Stimulated activated effector memory CD8-positive, alpha-beta T cell treated with anti-CD3 and anti-CD28 coated beads, Interleukin-12 subunit alpha, Interleukin-12 subunit beta, amount 100 ng/mL, for 72 hours (primary cell): ENCODE measurements around the gene BFSP2.

Experiments used
- ATAC-seq: fragments of 150-1000 bp; cut with Tn5 transposase; 2 replicates; pipeline ENCODE4 v1.10.0; 2021
- DNase-seq, 2 donors: peaks; one replicate each; pipeline ENCODE4 v3.0.0; 2021 to 2022; ENCODE audit warnings: low spot score in 2 of 2
- H3K27ac Mint-ChIP-seq: one replicate; pipeline ENCODE4 v1.8.0; 2022; ENCODE audit warnings: mild to moderate bottlenecking, mixed read lengths
- H3K36me3 Mint-ChIP-seq: one replicate; pipeline ENCODE4 v1.8.0; 2022; ENCODE audit warnings: mild to moderate bottlenecking, mixed read lengths
- H3K4me1 Mint-ChIP-seq: one replicate; pipeline ENCODE4 v1.8.0; 2022; ENCODE audit warnings: mixed read lengths
- H3K4me3 Mint-ChIP-seq: one replicate; pipeline ENCODE4 v1.8.0; 2022; ENCODE audit warnings: mild to moderate bottlenecking, mixed read lengths
- H3K9me3 Mint-ChIP-seq: one replicate; pipeline ENCODE4 v1.8.0; 2022; ENCODE audit warnings: mixed read lengths

Gene BFSP2

DNA sequence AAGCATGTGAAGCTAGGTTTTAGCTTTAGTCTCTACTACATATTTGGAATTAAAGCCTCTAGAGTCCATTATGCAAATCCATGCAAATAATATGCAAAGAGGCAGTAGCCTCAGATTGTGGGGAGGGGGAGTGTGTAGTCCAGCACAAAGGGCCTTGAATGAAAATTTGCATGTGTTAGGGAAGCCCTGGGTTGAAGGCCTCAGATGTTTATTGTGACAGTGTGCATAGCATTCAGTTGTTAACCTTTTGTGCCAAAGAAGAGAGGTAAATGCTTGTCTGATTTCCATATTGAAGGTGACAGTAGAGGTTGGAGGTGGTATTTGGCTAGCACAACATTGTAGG, 24.5 kb upstream of the BFSP2 start:
- no peaks in the 10 kb centered on the region for H3K4me1 Mint-ChIP-seq

DNA sequence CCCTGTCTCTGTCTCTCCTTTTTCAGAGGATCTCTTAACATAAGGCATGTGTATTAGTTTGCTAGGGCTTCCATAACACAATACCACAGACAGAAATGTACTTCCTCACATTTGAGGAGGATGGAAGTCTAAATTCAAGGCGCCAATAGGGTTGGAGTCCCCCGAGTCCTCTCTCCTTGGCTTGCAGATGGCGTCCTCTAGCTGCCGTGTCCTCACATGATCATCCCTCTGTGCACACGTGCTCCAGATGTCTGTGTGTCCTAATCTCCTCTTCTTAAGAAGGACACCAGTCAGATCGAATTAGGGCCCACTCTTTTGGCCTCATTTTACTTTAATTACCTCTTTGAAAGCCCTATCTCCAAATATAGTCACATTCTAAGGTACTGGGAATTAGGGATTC, 23.0 kb upstream of the BFSP2 start:
- Mint-ChIP-seq H3K9me3 (no peaks in the 10 kb centered on the region), H3K36me3 (no peaks in the 10 kb centered on the region), H3K27ac (no peak overlapping the region), H3K4me1 (no peaks in the 10 kb centered on the region), H3K4me3 (no peak overlapping the region)
- ATAC-seq (no peak), DNase-seq (no peak)

More for the DNA sequence above, 24.5 kb upstream of the BFSP2 start:
- no peak for DNase-seq
- H3K9me3 Mint-ChIP-seq = no peaks in the 10 kb centered on the region
- H3K36me3 Mint-ChIP-seq = no peaks in the 10 kb centered on the region
- no peak overlapping the region for H3K27ac Mint-ChIP-seq
- H3K4me3 Mint-ChIP-seq = no peak overlapping the region
- ATAC-seq = no peak

DNA sequence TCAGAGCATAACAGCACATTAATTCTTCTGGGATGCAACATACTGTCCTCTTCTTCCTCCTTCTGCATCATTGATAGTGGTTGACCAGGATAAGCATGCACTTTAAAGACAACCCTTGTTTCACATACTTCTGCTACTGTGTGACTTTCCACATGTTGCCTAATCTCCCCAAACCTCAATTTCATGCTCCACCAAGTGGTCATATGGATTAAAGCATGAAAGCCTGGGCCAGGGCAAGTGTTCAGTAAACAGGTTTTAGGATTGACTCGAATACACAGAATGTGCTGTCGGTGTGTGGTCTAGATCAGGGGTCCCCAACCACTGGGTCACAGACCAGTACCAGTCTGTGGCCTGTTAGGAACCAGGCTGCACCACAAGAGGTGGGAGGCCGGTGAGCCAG, 22.5 kb upstream of the BFSP2 start:
- H3K27ac Mint-ChIP-seq = no peak overlapping the region
- DNase-seq = no peak
- no peak for ATAC-seq
- no peaks in the 10 kb centered on the region for H3K4me1 Mint-ChIP-seq
- H3K9me3 Mint-ChIP-seq = no peaks in the 10 kb centered on the region
- no peak overlapping the region for H3K4me3 Mint-ChIP-seq
- no peaks in the 10 kb centered on the region for H3K36me3 Mint-ChIP-seq

DNA sequence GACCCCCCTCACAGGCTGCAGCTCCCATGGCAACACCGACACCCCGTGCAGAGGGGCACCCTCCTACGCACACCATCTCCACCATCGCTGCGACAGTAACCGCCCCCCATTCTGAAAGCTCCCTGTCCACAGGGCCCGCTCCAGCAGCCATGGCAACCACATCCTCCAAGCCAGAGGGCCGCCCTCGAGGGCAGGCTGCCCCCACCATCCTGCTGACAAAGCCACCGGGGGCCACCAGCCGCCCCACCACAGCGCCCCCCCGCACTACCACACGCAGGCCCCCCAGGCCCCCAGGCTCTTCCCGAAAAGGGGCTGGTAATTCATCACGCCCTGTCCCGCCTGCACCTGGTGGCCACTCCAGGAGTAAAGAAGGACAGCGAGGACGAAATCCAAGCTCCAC, 19.9 kb upstream of the BFSP2 start:
- Mint-ChIP-seq H3K4me3 (no peak overlapping the region), H3K4me1 (no peaks in the 10 kb centered on the region), H3K27ac (no peak overlapping the region), H3K9me3 (no peaks in the 10 kb centered on the region), H3K36me3 (no peaks in the 10 kb centered on the region)
- ATAC-seq = no peak
- DNase-seq = no peak

DNA sequence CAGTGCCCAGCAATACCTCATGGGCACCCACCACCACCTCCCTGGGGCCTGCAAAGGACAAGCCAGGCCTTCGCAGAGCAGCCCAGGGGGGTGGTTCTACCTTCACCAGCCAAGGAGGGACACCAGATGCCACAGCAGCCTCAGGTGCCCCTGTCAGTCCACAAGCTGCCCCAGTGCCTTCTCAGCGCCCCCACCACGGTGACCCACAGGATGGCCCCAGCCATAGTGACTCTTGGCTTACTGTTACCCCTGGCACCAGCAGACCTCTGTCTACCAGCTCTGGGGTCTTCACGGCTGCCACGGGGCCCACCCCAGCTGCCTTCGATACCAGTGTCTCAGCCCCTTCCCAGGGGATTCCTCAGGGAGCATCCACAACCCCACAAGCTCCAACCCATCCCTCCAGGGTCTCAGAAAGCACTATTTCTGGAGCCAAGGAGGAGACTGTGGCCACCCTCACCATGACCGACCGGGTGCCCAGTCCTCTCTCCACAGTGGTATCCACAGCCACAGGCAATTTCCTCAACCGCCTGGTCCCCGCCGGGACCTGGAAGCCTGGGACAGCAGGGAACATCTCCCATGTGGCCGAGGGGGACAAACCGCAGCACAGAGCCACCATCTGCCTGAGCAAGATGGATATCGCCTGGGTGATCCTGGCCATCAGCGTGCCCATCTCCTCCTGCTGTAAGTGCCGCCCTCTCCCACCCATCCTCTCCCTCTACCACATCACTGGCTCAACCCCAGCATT, 19.2 kb upstream of the BFSP2 start:
- no peak for ATAC-seq
- no peak overlapping the region for H3K27ac Mint-ChIP-seq

DNA sequence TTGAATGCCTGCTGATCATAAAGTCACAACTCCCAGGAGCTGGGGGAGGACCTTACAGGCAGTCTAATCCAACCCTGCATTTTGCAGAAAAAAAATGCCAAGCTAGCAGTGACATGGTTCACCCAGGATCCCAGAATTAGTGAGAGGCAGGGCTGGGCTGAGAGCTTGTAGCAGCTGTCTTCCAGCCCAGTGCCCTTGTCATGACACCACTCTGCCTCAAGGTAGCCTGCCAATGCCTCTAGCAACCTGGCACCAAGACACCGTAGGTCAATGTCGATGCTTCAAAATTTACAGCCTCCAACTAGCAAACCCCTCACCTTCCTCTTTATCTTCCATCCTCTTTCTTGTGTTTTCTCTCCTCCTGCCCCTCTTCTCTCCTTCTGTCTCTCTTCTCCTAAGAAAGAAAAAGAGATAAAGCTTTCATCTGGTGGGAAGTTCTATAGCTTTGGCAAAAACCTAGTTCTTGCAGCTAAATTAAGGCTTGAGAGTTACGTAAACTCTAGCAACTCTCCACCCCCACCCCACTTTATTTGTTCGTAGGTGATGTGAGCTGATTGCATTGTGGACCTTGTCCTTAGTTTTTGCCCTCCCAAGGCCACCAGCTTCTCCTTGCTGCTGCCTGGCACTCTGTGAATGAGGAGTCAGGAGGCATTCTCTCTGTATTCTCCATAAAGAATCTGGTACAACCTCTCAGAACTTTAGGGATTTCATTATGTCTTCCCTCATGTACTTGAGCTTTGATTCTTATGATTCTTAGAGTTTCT, 18.3 kb upstream of the BFSP2 start:
- no peak overlapping the region for H3K4me3 Mint-ChIP-seq
- no peaks in the 10 kb centered on the region for H3K9me3 Mint-ChIP-seq
- H3K4me1 Mint-ChIP-seq = no peaks in the 10 kb centered on the region
- H3K27ac Mint-ChIP-seq = no peak overlapping the region
- H3K36me3 Mint-ChIP-seq = no peaks in the 10 kb centered on the region
- ATAC-seq (no peak), DNase-seq (no peak)

More for the DNA sequence above, 19.2 kb upstream of the BFSP2 start:
- Mint-ChIP-seq H3K9me3 (no peaks in the 10 kb centered on the region), H3K4me1 (no peaks in the 10 kb centered on the region), H3K36me3 (no peaks in the 10 kb centered on the region), H3K4me3 (no peak overlapping the region)
- DNase-seq = no peak

DNA sequence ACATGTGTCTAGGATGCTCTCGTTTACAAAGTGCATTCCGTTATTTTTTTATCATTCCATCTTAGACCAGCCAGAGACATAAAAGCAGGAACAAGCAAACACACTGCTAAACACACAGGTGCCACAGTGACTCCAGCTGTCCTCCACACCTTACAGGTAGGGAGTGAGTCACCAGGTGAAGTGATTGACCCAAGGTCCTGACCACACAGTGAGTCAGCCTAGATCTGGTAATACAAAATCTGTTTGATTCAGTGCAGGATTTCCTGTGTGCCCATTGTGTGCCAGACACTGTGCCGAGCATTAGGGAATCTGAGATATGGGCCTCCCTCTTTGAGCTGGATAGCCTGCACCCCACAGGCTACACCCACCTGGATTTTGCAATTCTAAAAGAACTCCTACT, 16.7 kb upstream of the BFSP2 start:
- ATAC-seq (no peak), DNase-seq (no peak)
- Mint-ChIP-seq H3K27ac (no peak overlapping the region), H3K9me3 (no peaks in the 10 kb centered on the region), H3K36me3 (no peaks in the 10 kb centered on the region), H3K4me1 (no peaks in the 10 kb centered on the region), H3K4me3 (no peak overlapping the region)

DNA sequence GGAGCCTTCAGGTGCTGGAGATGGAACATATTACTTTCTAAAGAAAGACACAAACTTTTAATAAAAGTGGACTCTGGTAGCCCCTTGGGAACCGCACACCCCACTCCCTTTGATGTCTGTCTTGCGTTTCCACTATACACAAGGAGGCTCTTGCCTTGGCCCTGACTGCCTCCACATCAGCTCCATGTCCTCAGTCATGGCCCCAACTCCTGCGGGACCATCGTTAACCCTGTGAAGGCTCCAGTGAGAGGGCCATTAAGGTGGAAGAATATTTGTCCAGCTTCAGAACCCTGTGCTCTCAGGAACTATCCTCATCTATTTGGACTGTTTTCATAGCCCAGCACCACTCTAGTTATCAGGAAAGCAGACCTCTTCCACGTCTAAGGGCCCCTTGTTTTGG, 16.1 kb upstream of the BFSP2 start:
- H3K27ac Mint-ChIP-seq = no peak overlapping the region
- ATAC-seq = no peak
- no peaks in the 10 kb centered on the region for H3K9me3 Mint-ChIP-seq

DNA sequence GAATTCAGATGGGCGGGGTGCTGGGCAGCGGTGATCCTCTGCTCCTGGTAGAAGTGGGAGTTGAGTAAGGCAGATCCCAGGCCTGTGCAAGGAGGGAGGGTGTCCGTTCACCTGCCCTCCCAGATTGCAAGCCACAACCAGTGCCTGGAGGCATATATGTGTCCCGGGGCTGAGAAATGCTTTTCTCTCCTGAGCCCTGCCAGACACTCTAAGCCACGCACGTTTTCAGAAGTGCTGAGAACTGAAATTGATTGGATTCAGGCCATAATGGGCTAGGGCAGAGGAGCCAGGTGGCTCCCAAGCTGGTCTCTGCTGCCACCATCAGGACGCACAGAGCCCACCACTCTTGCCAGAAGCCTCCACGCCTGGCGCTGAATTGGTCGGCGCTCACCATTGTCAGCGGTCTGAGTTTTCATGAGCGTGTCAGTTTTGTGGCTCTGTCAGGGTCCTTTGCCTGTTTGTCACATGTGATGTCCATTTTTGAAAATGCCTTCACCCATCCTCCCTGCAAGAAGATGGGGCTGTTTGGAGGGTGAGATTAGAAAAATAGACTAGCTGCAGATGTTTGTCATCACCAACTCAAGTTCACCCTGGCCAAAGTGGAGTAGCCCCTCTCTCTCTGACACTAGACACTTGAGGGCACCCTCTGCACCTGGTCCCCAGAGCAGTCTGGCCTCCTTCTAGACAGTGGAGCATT, 15.4 kb upstream of the BFSP2 start:
- H3K4me1 Mint-ChIP-seq = no peaks in the 10 kb centered on the region

More for the DNA sequence above, 16.1 kb upstream of the BFSP2 start:
- no peaks in the 10 kb centered on the region for H3K36me3 Mint-ChIP-seq
- no peaks in the 10 kb centered on the region for H3K4me1 Mint-ChIP-seq
- H3K4me3 Mint-ChIP-seq = no peak overlapping the region
- DNase-seq = no peak

DNA sequence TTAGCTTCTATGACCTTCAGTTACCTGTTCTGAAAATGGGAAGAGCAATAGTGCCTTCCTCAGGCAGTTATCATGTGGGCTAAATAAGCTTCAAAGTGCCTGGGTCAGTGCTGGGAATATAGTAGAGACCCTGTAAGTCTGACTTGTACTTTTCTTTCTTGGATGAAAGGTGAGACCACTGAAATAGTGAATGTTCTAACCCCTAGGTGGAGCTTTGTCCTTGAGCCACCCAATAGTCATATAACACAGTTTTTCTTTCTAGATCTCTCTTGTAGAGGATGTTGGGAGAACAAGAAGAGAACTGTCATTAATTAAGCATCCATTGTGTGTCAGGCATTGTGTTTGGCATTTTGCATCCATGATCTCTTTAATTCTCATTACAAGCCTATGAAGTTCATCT, 13.0 kb upstream of the BFSP2 start:
- Mint-ChIP-seq H3K4me1 (no peaks in the 10 kb centered on the region), H3K27ac (no peak overlapping the region), H3K4me3 (no peak overlapping the region), H3K9me3 (no peaks in the 10 kb centered on the region), H3K36me3 (no peaks in the 10 kb centered on the region)
- DNase-seq = no peak
- no peak for ATAC-seq

More for the DNA sequence above, 15.4 kb upstream of the BFSP2 start:
- H3K9me3 Mint-ChIP-seq = no peaks in the 10 kb centered on the region
- no peaks in the 10 kb centered on the region for H3K36me3 Mint-ChIP-seq
- H3K4me3 Mint-ChIP-seq = no peak overlapping the region
- peak; percentile 29 for ATAC-seq
- H3K27ac Mint-ChIP-seq = no peak overlapping the region
- DNase-seq = peak in 1 of 2 donors; percentile 53

DNA sequence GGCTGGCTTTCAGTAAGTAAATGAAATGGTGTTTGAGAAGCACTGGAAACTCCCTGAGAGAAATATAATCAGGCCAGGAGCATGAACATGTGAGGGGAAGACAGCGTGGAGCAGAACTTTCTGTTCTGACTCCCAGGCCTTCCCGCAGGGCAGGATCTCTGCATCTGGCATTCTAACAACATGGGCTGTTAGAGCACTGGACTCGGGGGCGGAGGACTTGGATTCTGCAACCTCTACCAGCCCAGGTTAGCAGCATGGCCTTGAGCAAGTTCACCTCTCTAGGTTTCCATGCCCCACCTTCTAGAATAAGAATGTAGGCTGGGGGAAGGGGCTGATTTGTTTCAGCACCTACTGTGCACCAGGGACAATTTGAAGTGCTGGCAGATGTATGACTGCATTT, 12.5 kb upstream of the BFSP2 start:
- Mint-ChIP-seq H3K4me1 (no peaks in the 10 kb centered on the region), H3K9me3 (no peaks in the 10 kb centered on the region), H3K36me3 (no peaks in the 10 kb centered on the region), H3K27ac (no peak overlapping the region), H3K4me3 (no peak overlapping the region)
- no peak for DNase-seq
- no peak for ATAC-seq

DNA sequence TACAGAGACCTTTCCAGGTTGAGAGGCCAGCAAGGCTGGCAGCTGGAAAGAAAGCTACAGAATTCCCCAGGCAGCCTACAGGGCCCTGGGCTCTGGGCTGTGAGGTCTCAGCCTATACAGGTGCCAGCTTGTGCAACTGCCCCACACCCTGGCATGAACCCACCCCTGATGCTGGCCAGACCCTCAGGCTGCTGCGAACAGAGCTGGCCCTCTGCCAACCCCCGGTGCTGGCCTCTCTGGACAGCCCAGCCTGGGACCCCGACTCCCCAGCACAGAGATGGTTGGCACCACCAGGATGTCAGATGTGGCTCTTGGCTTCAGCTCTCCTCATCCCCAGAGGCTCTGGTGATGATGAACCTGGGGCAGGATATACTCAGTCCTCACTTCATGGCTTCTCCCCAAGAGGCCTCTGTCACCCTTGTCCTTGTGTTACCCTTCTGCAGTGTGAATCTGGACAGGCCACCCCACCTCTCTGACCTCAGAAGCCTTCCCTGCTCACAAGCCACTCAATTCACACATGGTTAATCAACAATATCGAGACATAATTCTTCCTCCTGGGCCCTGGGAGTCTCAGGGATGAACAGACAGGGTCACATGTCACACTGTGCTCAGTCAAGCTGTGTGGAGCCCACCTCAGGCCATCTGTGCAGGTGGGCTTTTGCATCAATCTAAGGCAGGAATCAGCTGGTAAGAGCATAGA, 11.0 kb upstream of the BFSP2 start:
- ATAC-seq = peak; percentile 19
- no peaks in the 10 kb centered on the region for H3K36me3 Mint-ChIP-seq
- no peak for DNase-seq
- H3K4me3 Mint-ChIP-seq = no peak overlapping the region
- no peaks in the 10 kb centered on the region for H3K9me3 Mint-ChIP-seq
- no peaks in the 10 kb centered on the region for H3K4me1 Mint-ChIP-seq
- H3K27ac Mint-ChIP-seq = no peak overlapping the region

DNA sequence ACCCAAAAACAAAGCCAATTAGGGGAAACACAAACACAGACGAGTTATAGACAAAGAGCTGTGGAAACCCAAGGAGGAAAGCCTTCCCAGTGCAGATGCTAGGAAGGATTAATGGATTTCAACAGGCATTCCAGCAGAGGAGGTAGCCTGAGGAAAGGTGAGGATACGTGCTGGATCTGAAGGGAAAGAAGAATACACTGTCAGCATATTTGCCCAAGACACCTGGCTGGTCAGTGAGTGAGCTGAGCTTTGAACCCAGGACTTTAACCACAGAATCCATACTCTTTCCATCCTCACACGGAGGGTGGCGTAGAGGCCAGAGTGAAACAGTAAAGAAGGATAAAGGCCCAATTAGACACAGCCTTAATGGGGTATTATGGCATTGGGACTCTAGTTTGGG, 9.1 kb upstream of the BFSP2 start:
- Mint-ChIP-seq H3K4me1 (no peaks in the 10 kb centered on the region), H3K9me3 (peaks cover 3% of the 10 kb centered on the region), H3K4me3 (no peak overlapping the region), H3K27ac (no peak overlapping the region), H3K36me3 (no peaks in the 10 kb centered on the region)
- ATAC-seq = no peak
- DNase-seq = no peak

DNA sequence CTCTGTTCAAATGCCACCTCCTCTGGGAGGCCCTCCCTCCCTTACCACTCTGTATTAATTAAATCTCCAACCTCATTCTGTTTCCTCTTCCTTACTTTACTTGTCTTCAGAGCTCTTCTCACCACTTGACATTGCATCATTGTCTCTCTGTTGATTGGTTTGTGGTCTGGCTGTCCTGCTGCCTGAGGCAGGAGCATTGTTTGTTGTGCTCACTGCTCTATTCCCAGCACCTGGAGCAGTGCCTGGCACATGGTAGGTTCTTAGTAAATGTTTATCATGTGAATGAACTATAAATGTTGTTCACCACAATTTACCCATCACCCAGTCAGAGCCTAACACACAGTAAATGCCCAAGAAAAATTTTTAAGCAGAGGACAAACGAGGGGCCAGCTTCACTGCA, 6.7 kb upstream of the BFSP2 start:
- Mint-ChIP-seq H3K36me3 (no peaks in the 10 kb centered on the region), H3K4me3 (no peak overlapping the region), H3K9me3 (peaks cover 3% of the 10 kb centered on the region), H3K4me1 (no peaks in the 10 kb centered on the region), H3K27ac (no peak overlapping the region)
- no peak for DNase-seq
- no peak for ATAC-seq

DNA sequence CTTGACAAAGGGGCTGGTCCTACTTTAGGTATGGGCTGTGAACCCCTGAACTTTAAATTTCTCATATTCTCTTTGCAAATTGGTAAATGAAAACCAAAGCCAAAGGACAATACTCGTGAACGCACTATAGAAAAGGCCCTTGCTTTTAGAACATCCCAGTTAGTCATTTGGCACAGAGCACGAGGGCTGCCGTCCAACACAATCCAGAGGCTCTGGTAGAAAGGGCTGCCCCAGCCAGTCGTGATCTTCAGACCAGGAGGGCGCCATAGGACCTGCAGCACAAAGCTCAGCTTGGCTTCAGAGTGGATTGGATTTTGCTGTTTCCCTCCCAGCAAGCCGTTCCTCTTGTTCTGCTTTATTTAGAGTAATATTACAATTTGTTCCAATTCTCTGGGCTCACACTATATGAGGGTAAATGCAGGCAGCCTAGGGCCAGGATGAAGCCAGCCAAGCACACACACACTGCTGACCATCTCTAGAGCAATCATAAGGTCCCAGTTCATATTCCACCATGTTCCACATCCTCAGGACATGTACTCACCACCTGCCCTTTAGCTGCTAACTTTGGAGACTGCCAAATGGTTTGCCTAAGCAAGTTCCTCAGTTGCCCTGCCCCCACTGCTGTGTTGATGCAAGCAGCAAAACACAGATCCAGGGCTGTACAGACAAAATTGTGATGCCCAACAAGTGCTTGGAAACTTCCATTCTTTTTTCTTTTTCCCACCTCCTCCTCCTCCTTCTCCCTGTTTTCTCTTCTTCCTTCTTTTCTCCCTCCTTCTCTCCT, 6.0 kb upstream of the BFSP2 start:
- Mint-ChIP-seq H3K27ac (no peak overlapping the region), H3K4me3 (no peak overlapping the region), H3K4me1 (no peaks in the 10 kb centered on the region), H3K36me3 (no peaks in the 10 kb centered on the region), H3K9me3 (peaks cover 3% of the 10 kb centered on the region)
- ATAC-seq (no peak), DNase-seq (no peak)
